PFSK-1 (cell line): ENCODE measurements around the gene ITPRIPL2.

Experiments
- FOXP2 ChIP-seq: optimal IDR thresholded peaks from 2 replicates; pipeline ENCODE3; 2011; ENCODE audit warnings: borderline replicate concordance, control low read depth, inconsistent platforms; ENCODE audit not compliant: insufficient read depth; ENCODE audit errors: extremely low read length, extremely low read depth
- POLR2AphosphoS5 ChIP-seq: IDR thresholded peaks from 2 replicates; pipeline ENCODE4 v1.6.1; 2012; ENCODE audit warnings: low read depth, mild to moderate bottlenecking, control low read depth, low read length, moderate library complexity
- REST ChIP-seq, 2 experiments: IDR thresholded peaks; 2 replicates each; pipeline versions ENCODE4 v1.6.1 to v1.8.0; 2011 to 2012; ENCODE audit warnings: low read depth in 2 of 2, low read length in 2 of 2, control low read depth in 1 of 2, inconsistent platforms in 1 of 2, mild to moderate bottlenecking in 1 of 2, moderate library complexity in 1 of 2; ENCODE audit not compliant: insufficient read depth in 1 of 2
- SIN3A ChIP-seq: IDR thresholded peaks from 2 replicates; pipeline ENCODE4 v1.6.1; 2012; ENCODE audit warnings: mild to moderate bottlenecking, low read length, moderate library complexity, borderline replicate concordance; ENCODE audit not compliant: insufficient read depth
- TAF1 ChIP-seq: IDR thresholded peaks from 2 replicates; pipeline ENCODE4 v1.6.1; 2012; ENCODE audit warnings: low read length, control low read depth, borderline replicate concordance; ENCODE audit not compliant: insufficient read depth

The ITPRIPL2 gene

GRCh38 chr16:19098173-19098572 is 15.6 kb upstream of the ITPRIPL2 start:
- TF ChIP-seq FOXP2 (no peak), TAF1 (no peak), POLR2AphosphoS5 (no peak), REST (IDR thresholded peaks at IDR 0.05; ENCODE audit: insufficient read depth in 1 of 2, low read depth in 2 of 2, low read length in 2 of 2) (no peak), SIN3A (no peak)

- TF ChIP-seq POLR2AphosphoS5 (no peak), SIN3A (no peak), TAF1 (no peak), REST (IDR thresholded peaks at IDR 0.05; ENCODE audit: insufficient read depth in 1 of 2, low read depth in 2 of 2, low read length in 2 of 2) (no peak), FOXP2 (no peak)
These were observed 11.4 kb upstream of the ITPRIPL2 start for GRCh38 chr16:19102187-19102872.

GRCh38 chr16:19104607-19105006 is 9.2 kb upstream of the ITPRIPL2 start:
- TF ChIP-seq FOXP2 (no peak), REST (IDR thresholded peaks at IDR 0.05; ENCODE audit: insufficient read depth in 1 of 2, low read depth in 2 of 2, low read length in 2 of 2) (no peak), POLR2AphosphoS5 (no peak), SIN3A (no peak), TAF1 (no peak)

DNA sequence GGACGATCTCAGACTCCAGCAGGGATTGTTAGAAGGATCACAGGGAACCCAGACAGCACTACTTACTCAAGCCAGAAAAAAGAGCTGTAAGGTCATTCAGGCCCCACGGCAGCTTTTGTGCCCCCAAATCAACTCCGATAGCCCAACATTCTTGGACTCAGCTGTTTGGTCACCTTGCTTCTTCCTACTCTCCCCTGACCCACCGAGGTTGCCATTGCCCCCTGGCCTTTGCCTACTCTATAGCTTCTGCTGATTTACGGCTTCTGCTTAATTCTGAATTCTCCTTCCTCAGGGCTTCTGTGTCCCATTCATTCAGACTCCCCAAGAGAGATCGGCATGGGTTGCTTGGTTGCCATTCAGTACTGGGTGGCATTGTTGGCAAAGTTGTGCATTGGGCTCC is 8.6 kb upstream of the ITPRIPL2 start:
- TF ChIP-seq TAF1: no peak
- TF ChIP-seq POLR2AphosphoS5: no peak
- TF ChIP-seq FOXP2: no peak
- no peak for TF ChIP-seq SIN3A
- no peak for TF ChIP-seq REST (IDR thresholded peaks at IDR 0.05; ENCODE audit: insufficient read depth in 1 of 2, low read depth in 2 of 2, low read length in 2 of 2)
